Measurements from ENCODE around the gene SON.
"Not testable (repeated sequence)": the region's sequence is repeated elsewhere in the genome, so short reads cannot be mapped to it uniquely, and the experiment has no call there.

Gene SON

GRCh38 chr21:33598051-33598450 is 55.2 kb downstream of the SON start:
- Histone ChIP-seq H3K4me1 (ENCODE audit: control insufficient read depth in 1 of 2, insufficient read depth in 2 of 2, low read length in 2 of 2) (peaks cover 9% of the 10 kb centered on the region in 2 donors), H3K27ac (ENCODE audit: low read depth, low read length) (no peak overlapping the region), H3K9ac (ENCODE audit: low read depth in 1 of 2, low read length in 2 of 2) (no peak overlapping the region), H3K36me3 (ENCODE audit: control insufficient read depth in 1 of 2, insufficient read depth in 2 of 2, low read length in 2 of 2) (peaks cover 6 to 38% of the 10 kb centered on the region in 2 donors), H3K4me3 (ENCODE audit: low read depth in 1 of 2, low read length in 2 of 2) (no peak overlapping the region), H3K9me3 (ENCODE audit: control insufficient read depth in 1 of 2, low read length in 2 of 2) (no peaks in the 10 kb centered on the region), H3K27me3 (ENCODE audit: control insufficient read depth in 1 of 2, insufficient read depth in 2 of 2, low read length in 2 of 2) (no peaks in the 10 kb centered on the region)

- peaks cover 0 to 22% of the 10 kb centered on the region in 2 donors for H3K36me3 ChIP-seq (ENCODE audit: control insufficient read depth in 1 of 2, insufficient read depth in 2 of 2, low read length in 2 of 2)
- H3K9ac ChIP-seq (ENCODE audit: low read depth in 1 of 2, low read length in 2 of 2) = no peak overlapping the region
- no peak overlapping the region for H3K27ac ChIP-seq (ENCODE audit: low read depth, low read length)
- no peaks in the 10 kb centered on the region for H3K27me3 ChIP-seq (ENCODE audit: control insufficient read depth in 1 of 2, insufficient read depth in 2 of 2, low read length in 2 of 2)
- no peak overlapping the region for H3K4me3 ChIP-seq (ENCODE audit: low read depth in 1 of 2, low read length in 2 of 2)
- H3K9me3 ChIP-seq (ENCODE audit: control insufficient read depth in 1 of 2, low read length in 2 of 2) = no peaks in the 10 kb centered on the region
- no peaks in the 10 kb centered on the region for H3K4me1 ChIP-seq (ENCODE audit: control insufficient read depth in 1 of 2, insufficient read depth in 2 of 2, low read length in 2 of 2)
Observed at GRCh38 chr21:33608559-33608958, 65.7 kb downstream of the SON start.

GRCh38 chr21:33611006-33611744 is 68.3 kb downstream of the SON start:
- Histone ChIP-seq H3K4me1 (ENCODE audit: control insufficient read depth in 1 of 2, insufficient read depth in 2 of 2, low read length in 2 of 2) (no peaks in the 10 kb centered on the region), H3K9me3 (ENCODE audit: control insufficient read depth in 1 of 2, low read length in 2 of 2) (no peaks in the 10 kb centered on the region), H3K4me3 (ENCODE audit: low read depth in 1 of 2, low read length in 2 of 2) (no peak overlapping the region), H3K9ac (ENCODE audit: low read depth in 1 of 2, low read length in 2 of 2) (no peak overlapping the region), H3K36me3 (ENCODE audit: control insufficient read depth in 1 of 2, insufficient read depth in 2 of 2, low read length in 2 of 2) (peaks cover 0 to 23% of the 10 kb centered on the region in 2 donors), H3K27me3 (ENCODE audit: control insufficient read depth in 1 of 2, insufficient read depth in 2 of 2, low read length in 2 of 2) (no peaks in the 10 kb centered on the region), H3K27ac (ENCODE audit: low read depth, low read length) (no peak overlapping the region)

DNA sequence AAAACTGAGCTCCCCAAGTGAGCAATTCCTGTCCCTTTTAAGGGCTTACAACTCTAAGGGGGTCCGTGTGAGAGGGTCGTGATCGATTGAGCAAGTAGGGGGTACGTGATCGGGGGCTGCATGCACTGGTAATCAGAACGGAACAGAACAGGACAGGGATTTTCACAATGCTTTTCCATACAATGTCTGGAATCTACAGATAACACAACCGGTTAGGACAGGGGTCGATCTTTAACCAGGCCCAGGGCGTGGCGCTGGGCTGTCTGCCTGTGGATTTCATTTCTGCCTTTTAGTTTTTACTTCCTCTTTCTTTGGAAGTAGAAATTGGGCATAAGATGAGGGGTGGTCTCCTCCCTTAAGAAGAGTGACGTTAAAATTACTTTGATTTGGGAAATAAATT is 74.7 kb downstream of the SON start:
- H3K4me1 ChIP-seq (ENCODE audit: control insufficient read depth in 1 of 2, insufficient read depth in 2 of 2, low read length in 2 of 2); H3K4me3 ChIP-seq (ENCODE audit: low read depth in 1 of 2, low read length in 2 of 2); H3K27me3 ChIP-seq (ENCODE audit: control insufficient read depth in 1 of 2, insufficient read depth in 2 of 2, low read length in 2 of 2); H3K9ac ChIP-seq (ENCODE audit: low read depth in 1 of 2, low read length in 2 of 2); H3K27ac ChIP-seq (ENCODE audit: low read depth, low read length); H3K9me3 ChIP-seq (ENCODE audit: control insufficient read depth in 1 of 2, low read length in 2 of 2): not testable (repeated sequence)
- H3K36me3 ChIP-seq (ENCODE audit: control insufficient read depth in 1 of 2, insufficient read depth in 2 of 2, low read length in 2 of 2) = peaks cover 8 to 20% of the 10 kb centered on the region in 2 donors

DNA sequence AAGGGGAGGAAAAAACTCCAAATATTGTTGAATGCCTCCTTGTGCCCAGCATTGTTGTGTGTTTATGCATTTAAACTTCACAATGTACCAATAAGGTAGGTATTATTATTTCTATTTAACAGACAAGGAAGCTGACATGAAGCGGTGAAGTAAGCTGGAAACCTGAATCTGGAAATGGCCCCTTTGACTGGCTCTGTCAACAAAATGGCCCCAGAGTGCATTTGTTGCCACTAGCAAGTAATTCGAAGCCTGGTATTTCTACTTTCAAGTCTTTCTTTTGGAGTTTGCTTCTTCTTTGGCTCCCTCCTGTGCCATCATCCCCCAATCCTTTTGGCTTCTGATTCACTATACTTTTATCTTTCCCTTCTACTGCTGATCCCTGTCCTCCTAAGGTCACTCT is 75.6 kb downstream of the SON start:
- no peak overlapping the region for H3K27ac ChIP-seq (ENCODE audit: low read depth, low read length)
- no peaks in the 10 kb centered on the region for H3K9me3 ChIP-seq (ENCODE audit: control insufficient read depth in 1 of 2, low read length in 2 of 2)
- peaks cover 8 to 19% of the 10 kb centered on the region in 2 donors for H3K36me3 ChIP-seq (ENCODE audit: control insufficient read depth in 1 of 2, insufficient read depth in 2 of 2, low read length in 2 of 2)
- H3K27me3 ChIP-seq (ENCODE audit: control insufficient read depth in 1 of 2, insufficient read depth in 2 of 2, low read length in 2 of 2) = no peaks in the 10 kb centered on the region
- H3K4me3 ChIP-seq (ENCODE audit: low read depth in 1 of 2, low read length in 2 of 2) = no peak overlapping the region
- H3K9ac ChIP-seq (ENCODE audit: low read depth in 1 of 2, low read length in 2 of 2) = no peak overlapping the region
- no peaks in the 10 kb centered on the region for H3K4me1 ChIP-seq (ENCODE audit: control insufficient read depth in 1 of 2, insufficient read depth in 2 of 2, low read length in 2 of 2)

GRCh38 chr21:33619726-33620125 is 76.9 kb downstream of the SON start:
- Histone ChIP-seq H3K4me3 (ENCODE audit: low read depth in 1 of 2, low read length in 2 of 2) (no peak overlapping the region), H3K4me1 (ENCODE audit: control insufficient read depth in 1 of 2, insufficient read depth in 2 of 2, low read length in 2 of 2) (no peaks in the 10 kb centered on the region), H3K36me3 (ENCODE audit: control insufficient read depth in 1 of 2, insufficient read depth in 2 of 2, low read length in 2 of 2) (peaks cover 8 to 17% of the 10 kb centered on the region in 2 donors), H3K27me3 (ENCODE audit: control insufficient read depth in 1 of 2, insufficient read depth in 2 of 2, low read length in 2 of 2) (no peaks in the 10 kb centered on the region), H3K9me3 (ENCODE audit: control insufficient read depth in 1 of 2, low read length in 2 of 2) (no peaks in the 10 kb centered on the region), H3K27ac (ENCODE audit: low read depth, low read length) (no peak overlapping the region), H3K9ac (ENCODE audit: low read depth in 1 of 2, low read length in 2 of 2) (no peak overlapping the region)

DNA sequence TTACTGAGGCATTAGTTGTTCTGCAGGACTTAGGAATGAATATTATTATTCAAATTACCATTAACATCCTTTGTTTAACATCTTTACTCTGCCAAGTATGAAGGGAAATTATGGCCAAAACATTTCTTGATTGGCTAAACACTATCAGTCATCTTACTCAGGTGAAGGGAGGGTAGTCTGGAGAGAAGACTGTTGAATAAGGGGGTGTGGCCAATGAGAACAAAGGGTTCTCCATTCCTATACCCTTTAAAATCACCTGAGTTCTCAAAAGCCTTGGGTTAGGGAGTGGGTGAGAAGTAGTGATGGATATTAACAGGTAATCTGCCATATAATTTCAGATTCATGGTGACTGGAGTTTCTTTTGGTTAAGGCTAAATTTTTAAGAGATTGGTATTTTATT is 79.4 kb downstream of the SON start:
- H3K36me3 ChIP-seq (ENCODE audit: control insufficient read depth in 1 of 2, insufficient read depth in 2 of 2, low read length in 2 of 2) = peaks cover 8 to 17% of the 10 kb centered on the region in 2 donors
- no peaks in the 10 kb centered on the region for H3K9me3 ChIP-seq (ENCODE audit: control insufficient read depth in 1 of 2, low read length in 2 of 2)
- no peaks in the 10 kb centered on the region for H3K27me3 ChIP-seq (ENCODE audit: control insufficient read depth in 1 of 2, insufficient read depth in 2 of 2, low read length in 2 of 2)
- no peaks in the 10 kb centered on the region for H3K4me1 ChIP-seq (ENCODE audit: control insufficient read depth in 1 of 2, insufficient read depth in 2 of 2, low read length in 2 of 2)
- H3K9ac ChIP-seq (ENCODE audit: low read depth in 1 of 2, low read length in 2 of 2) = no peak overlapping the region
- no peak overlapping the region for H3K4me3 ChIP-seq (ENCODE audit: low read depth in 1 of 2, low read length in 2 of 2)
- H3K27ac ChIP-seq (ENCODE audit: low read depth, low read length) = no peak overlapping the region

DNA sequence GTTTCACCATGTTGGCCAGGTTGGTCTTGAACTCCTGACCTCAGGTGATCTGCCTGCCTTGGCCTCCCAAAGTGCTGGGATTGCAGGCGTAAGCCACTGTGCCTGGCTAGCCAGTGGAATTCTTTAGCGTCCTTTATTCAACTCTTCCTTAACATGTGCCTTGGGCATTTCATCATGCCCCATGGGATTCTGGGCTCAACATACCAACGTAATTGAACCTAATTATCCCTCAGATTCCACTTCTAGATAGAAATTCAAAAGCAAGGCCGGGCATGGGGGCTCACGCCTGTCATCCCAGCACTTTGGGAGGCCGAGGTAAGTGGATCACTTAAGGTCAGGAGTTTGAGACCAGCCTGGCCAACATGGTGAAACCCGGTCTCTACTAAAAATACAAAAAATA is 83.3 kb downstream of the SON start:
- H3K27me3 ChIP-seq (ENCODE audit: control insufficient read depth in 1 of 2, insufficient read depth in 2 of 2, low read length in 2 of 2); H3K9me3 ChIP-seq (ENCODE audit: control insufficient read depth in 1 of 2, low read length in 2 of 2); H3K27ac ChIP-seq (ENCODE audit: low read depth, low read length); H3K4me1 ChIP-seq (ENCODE audit: control insufficient read depth in 1 of 2, insufficient read depth in 2 of 2, low read length in 2 of 2); H3K4me3 ChIP-seq (ENCODE audit: low read depth in 1 of 2, low read length in 2 of 2); H3K9ac ChIP-seq (ENCODE audit: low read depth in 1 of 2, low read length in 2 of 2): not testable (repeated sequence)
- H3K36me3 ChIP-seq (ENCODE audit: control insufficient read depth in 1 of 2, insufficient read depth in 2 of 2, low read length in 2 of 2) = peaks cover 0 to 16% of the 10 kb centered on the region in 2 donors

Data from duodenal mucosa (tissue), 2 donors.